Nephron (organoid): ENCODE results near the gene EVI2A.

Experiments used
- H3K27ac Mint-ChIP-seq, 3 experiments: 2 replicates each; pipeline ENCODE4 v1.8.0; 2020; ENCODE audit warnings: mixed read lengths in 3 of 3, mild to moderate bottlenecking in 2 of 3, moderate library complexity in 1 of 3
- H3K27me3 Mint-ChIP-seq: 2 replicates; pipeline ENCODE4 v1.8.0; 2021; ENCODE audit warnings: low read depth, mild to moderate bottlenecking, moderate library complexity, mixed read lengths
- H3K36me3 Mint-ChIP-seq: 2 replicates; pipeline ENCODE4 v1.8.0; 2020; ENCODE audit warnings: low read depth, mixed read lengths
- H3K4me1 Mint-ChIP-seq: 2 replicates; pipeline ENCODE4 v1.8.0; 2020; ENCODE audit warnings: mixed read lengths
- H3K4me3 Mint-ChIP-seq, 3 experiments: 2 replicates each; pipeline ENCODE4 v1.8.0; 2020; ENCODE audit warnings: mild to moderate bottlenecking in 3 of 3, mixed read lengths in 3 of 3, moderate library complexity in 2 of 3
- H3K9me3 Mint-ChIP-seq: 2 replicates; pipeline ENCODE4 v1.8.0; 2020; ENCODE audit warnings: mixed read lengths
- TF ChIP-seq, protein P1 (sequence below), 3 experiments: fragments of 200-600 bp; sonication (generic); IDR thresholded peaks; one replicate each; pipeline ENCODE4 v1.5.0; 2021; ENCODE audit warnings: antibody characterized with exemption in 3 of 3; ENCODE audit not compliant: unreplicated experiment in 3 of 3

EVI2A gene, protein sequence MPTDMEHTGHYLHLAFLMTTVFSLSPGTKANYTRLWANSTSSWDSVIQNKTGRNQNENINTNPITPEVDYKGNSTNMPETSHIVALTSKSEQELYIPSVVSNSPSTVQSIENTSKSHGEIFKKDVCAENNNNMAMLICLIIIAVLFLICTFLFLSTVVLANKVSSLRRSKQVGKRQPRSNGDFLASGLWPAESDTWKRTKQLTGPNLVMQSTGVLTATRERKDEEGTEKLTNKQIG

DNA sequence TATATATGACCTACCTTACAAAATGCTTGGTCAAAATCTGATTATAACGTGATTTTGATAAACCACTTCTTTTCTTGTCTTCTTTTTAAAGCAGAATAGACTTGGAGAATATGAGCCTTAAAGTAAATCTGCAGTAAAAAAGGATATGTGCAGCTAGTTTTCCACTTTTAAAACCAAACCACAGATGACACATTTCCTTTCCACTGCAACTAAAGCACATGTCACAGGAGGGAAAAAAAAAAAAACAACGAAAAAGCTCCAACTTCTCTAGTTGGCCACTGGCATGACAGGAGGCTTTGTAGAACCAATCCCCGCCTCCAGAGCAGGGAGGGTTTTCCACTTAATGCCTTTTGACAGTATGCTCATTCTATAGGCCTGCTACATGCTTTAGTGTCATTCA, at the start of gene EVI2A:
Gene EVI2A, minus strand, starts transcription at position 142 of the 400 bp plus-strand sequence. CDS start 2,609 bp downstream, outside the sequence.
- Mint-ChIP-seq H3K4me3 (no peak within 1 kb of the TSS), H3K4me1 (peaks cover 4% of the 10 kb centered on the region), H3K27me3 (no peaks in the 10 kb centered on the region), H3K36me3 (peaks cover 11% of the 10 kb centered on the region), H3K9me3 (no peaks in the 10 kb centered on the region), H3K27ac (no peak within 1 kb of the TSS)
- TF ChIP-seq, protein P1, sequence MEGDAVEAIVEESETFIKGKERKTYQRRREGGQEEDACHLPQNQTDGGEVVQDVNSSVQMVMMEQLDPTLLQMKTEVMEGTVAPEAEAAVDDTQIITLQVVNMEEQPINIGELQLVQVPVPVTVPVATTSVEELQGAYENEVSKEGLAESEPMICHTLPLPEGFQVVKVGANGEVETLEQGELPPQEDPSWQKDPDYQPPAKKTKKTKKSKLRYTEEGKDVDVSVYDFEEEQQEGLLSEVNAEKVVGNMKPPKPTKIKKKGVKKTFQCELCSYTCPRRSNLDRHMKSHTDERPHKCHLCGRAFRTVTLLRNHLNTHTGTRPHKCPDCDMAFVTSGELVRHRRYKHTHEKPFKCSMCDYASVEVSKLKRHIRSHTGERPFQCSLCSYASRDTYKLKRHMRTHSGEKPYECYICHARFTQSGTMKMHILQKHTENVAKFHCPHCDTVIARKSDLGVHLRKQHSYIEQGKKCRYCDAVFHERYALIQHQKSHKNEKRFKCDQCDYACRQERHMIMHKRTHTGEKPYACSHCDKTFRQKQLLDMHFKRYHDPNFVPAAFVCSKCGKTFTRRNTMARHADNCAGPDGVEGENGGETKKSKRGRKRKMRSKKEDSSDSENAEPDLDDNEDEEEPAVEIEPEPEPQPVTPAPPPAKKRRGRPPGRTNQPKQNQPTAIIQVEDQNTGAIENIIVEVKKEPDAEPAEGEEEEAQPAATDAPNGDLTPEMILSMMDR (IDR thresholded peaks at IDR 0.05; ENCODE audit: unreplicated experiment in 3 of 3), result no peak

DNA sequence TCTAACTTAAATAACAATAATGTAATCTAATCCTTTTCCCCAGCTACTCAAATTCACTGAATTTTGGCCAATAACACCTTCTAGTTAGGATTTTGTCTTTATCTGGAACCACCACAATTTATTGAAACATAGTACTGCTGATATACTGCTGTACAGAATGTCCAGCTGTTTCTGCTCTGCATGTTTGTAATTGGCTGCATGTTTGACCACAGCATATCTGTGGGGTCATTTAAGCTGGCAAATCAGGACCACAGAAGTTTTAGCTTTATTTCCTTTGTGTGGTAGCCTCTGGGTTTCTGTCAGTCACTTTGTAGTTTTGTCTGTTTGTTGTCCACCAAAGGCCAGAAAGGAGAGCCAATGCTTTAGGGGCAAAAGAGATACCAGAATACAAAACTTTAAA, 47.8 kb upstream of the EVI2A start:
- H3K27ac Mint-ChIP-seq, result peak overlapping the region; percentile 44 to 73 (median 67)
- no peaks in the 10 kb centered on the region for H3K27me3 Mint-ChIP-seq
- TF ChIP-seq, protein P1 (IDR thresholded peaks at IDR 0.05; ENCODE audit: unreplicated experiment in 3 of 3), result no peak
- no peak overlapping the region for H3K4me3 Mint-ChIP-seq
- peaks cover 33% of the 10 kb centered on the region for H3K4me1 Mint-ChIP-seq
- peaks cover 26% of the 10 kb centered on the region for H3K36me3 Mint-ChIP-seq
- no peaks in the 10 kb centered on the region for H3K9me3 Mint-ChIP-seq

- H3K36me3 Mint-ChIP-seq, result peaks cover 38% of the 10 kb centered on the region
- H3K4me3 Mint-ChIP-seq, result no peak overlapping the region
- TF ChIP-seq, protein P1 (IDR thresholded peaks at IDR 0.05; ENCODE audit: unreplicated experiment in 3 of 3), result no peak
- no peaks in the 10 kb centered on the region for H3K27me3 Mint-ChIP-seq
- H3K4me1 Mint-ChIP-seq, result peaks cover 14% of the 10 kb centered on the region
- no peaks in the 10 kb centered on the region for H3K9me3 Mint-ChIP-seq
- no peak overlapping the region for H3K27ac Mint-ChIP-seq
These were observed 44.7 kb upstream of the EVI2A start for GRCh38 chr17:31366088-31366487.

GRCh38 chr17:31364012-31364411, 42.6 kb upstream of the EVI2A start:
- H3K27me3 Mint-ChIP-seq, result no peaks in the 10 kb centered on the region
- TF ChIP-seq, protein P1 (IDR thresholded peaks at IDR 0.05; ENCODE audit: unreplicated experiment in 3 of 3), result no peak
- H3K27ac Mint-ChIP-seq, result no peak overlapping the region
- H3K36me3 Mint-ChIP-seq, result peaks cover 56% of the 10 kb centered on the region
- H3K4me3 Mint-ChIP-seq, result no peak overlapping the region
- H3K4me1 Mint-ChIP-seq, result peaks cover 1% of the 10 kb centered on the region
- no peaks in the 10 kb centered on the region for H3K9me3 Mint-ChIP-seq

GRCh38 chr17:31357839-31358394, 36.5 kb upstream of the EVI2A start:
- Mint-ChIP-seq H3K4me3 (no peak overlapping the region), H3K27ac (no peak overlapping the region), H3K4me1 (no peaks in the 10 kb centered on the region), H3K27me3 (no peaks in the 10 kb centered on the region), H3K36me3 (peaks cover 74% of the 10 kb centered on the region), H3K9me3 (no peaks in the 10 kb centered on the region)
- TF ChIP-seq, protein P1 (IDR thresholded peaks at IDR 0.05; ENCODE audit: unreplicated experiment in 3 of 3), result no peak

DNA sequence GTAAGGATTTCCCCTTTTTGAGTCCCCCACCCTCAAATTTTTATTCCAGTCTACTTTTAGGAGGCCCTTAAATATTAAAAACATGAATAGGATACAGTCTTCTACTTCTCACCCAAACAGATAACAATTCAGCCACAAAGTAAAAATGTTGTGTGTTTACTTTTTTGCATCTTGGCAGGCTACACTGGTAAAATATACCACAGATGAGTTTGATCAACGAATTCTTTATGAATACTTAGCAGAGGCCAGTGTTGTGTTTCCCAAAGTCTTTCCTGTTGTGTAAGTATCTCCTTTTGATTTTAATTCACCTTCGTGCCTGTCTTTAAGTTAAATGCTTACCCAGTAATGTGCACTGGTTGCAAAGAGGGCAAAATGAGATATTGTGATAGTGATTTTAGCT, 35.7 kb upstream of the EVI2A start:
- H3K27me3 Mint-ChIP-seq, result no peaks in the 10 kb centered on the region
- peaks cover 76% of the 10 kb centered on the region for H3K36me3 Mint-ChIP-seq
- no peaks in the 10 kb centered on the region for H3K4me1 Mint-ChIP-seq
- H3K27ac Mint-ChIP-seq, result no peak overlapping the region
- TF ChIP-seq, protein P1 (IDR thresholded peaks at IDR 0.05; ENCODE audit: unreplicated experiment in 3 of 3), result no peak
- no peaks in the 10 kb centered on the region for H3K9me3 Mint-ChIP-seq
- H3K4me3 Mint-ChIP-seq, result no peak overlapping the region
